HepG2 (cell line): ENCODE results near the gene PGC. TPM values are rescaled to one million over a fixed set of nuclear protein-coding genes. Genes with fewer than 3 reads are reported as not detected.

ENCODE experiments used
- AGO1 ChIP-seq: fragments of 200-400 bp; formaldehyde crosslinking; IDR thresholded peaks from 2 replicates; pipeline ENCODE4 v1.6.1; 2017; ENCODE audit warnings: mild to moderate bottlenecking, low read depth, low read length, moderate library complexity; ENCODE audit not compliant: poor library complexity, severe bottlenecking
- BHLHE40 ChIP-seq: IDR thresholded peaks from 2 replicates; pipeline ENCODE4 v1.6.1; 2011; ENCODE audit warnings: low read length, improper control_type of control experiment
- GZF1 ChIP-seq: sonication (generic); formaldehyde crosslinking; IDR thresholded peaks from 2 replicates; pipeline ENCODE4 v1.5.1; 2020; ENCODE audit warnings: mild to moderate bottlenecking, missing genetic modification reagents
- LCORL ChIP-seq, 2 experiments: fragments of 450-650 bp in 1 of 2; sonication (generic) in 1 of 2; formaldehyde crosslinking in 1 of 2; IDR thresholded peaks; 2 replicates each; pipeline versions ENCODE4 v1.5.0 to v1.6.1; 2017 to 2020; ENCODE audit warnings: antibody characterized with exemption in 1 of 2, missing genetic modification reagents in 1 of 2
- PHB2 ChIP-seq: fragments of 450-650 bp; IDR thresholded peaks from 2 replicates; pipeline ENCODE4 v1.6.1; 2018; ENCODE audit not compliant: partially characterized antibody
- TRIM24 ChIP-seq: sonication (generic); formaldehyde crosslinking; IDR thresholded peaks from 2 replicates; pipeline ENCODE4 v1.8.0; 2022; ENCODE audit warnings: mild to moderate bottlenecking, missing genetic modification reagents
- ZBTB33 ChIP-seq: sonication (generic); formaldehyde crosslinking; IDR thresholded peaks from 2 replicates; pipeline ENCODE4 v1.4.0; 2020; ENCODE audit warnings: missing genetic modification reagents
- ZNF777 ChIP-seq: sonication (generic); formaldehyde crosslinking; IDR thresholded peaks from 2 replicates; pipeline ENCODE4 v1.4.0; 2020; ENCODE audit warnings: missing genetic modification reagents
- polyA plus RNA-seq, 8 experiments: library from polyadenylated mRNA; depleted of rRNA in 3 of 8; stranded (reverse) in 7 of 8; unstranded in 1 of 8; fragments of >200 nt; fragmentation: Illumina TruSeq in 4 of 8; extraction: Trizol in 4 of 8; gene quantifications; 2 replicates each; pipeline versions ENCODE4 v1.2.1 to v1.2.3, GENCODE V29; 2011 to 2016; ENCODE audit warnings: low read depth in 4 of 8, missing spikeins in 1 of 8, mixed read lengths in 1 of 8; ENCODE audit not compliant: insufficient read depth in 1 of 8
- total RNA-seq, 5 experiments: library from RNA; depleted of rRNA; stranded (reverse); fragments of >200 nt; fragmentation: Illumina TruSeq; extraction: Trizol; gene quantifications; 2 replicates each; pipeline ENCODE4 v1.2.3, GENCODE V29; 2016; ENCODE audit warnings: low read depth in 1 of 5

The PGC gene
- total and polyA plus RNA-seq, 2 of the 13 experiments (the other 11 are each of a cell fraction or from before 2014, with no cell fraction given) = 426 to 502 TPM

GRCh38 chr6:41786451-41787218 is 39.4 kb upstream of the PGC start (continued):
- TF ChIP-seq ZNF777 (CRISPR knock-in tag) (no peak), AGO1 (peak; percentile 76), ZBTB33 (CRISPR knock-in tag) (no peak), LCORL (IDR thresholded peaks at IDR 0.05) (no peak), LCORL (CRISPR knock-in tag; IDR thresholded peaks at IDR 0.05) (peak; percentile 48; the same call in 1 of the 2 replicates), PHB2 (no peak), BHLHE40 (peak; percentile 33; the same call in 1 of the 2 replicates), TRIM24 (peak; percentile 12; the same call in 1 of the 2 replicates), GZF1 (CRISPR knock-in tag) (0 out of 2 replicates have a peak, but pooled peaks have one; percentile 23)
